ENCODE results near the gene FNBP1L. TPM values are rescaled to one million over a fixed set of nuclear protein-coding genes. Genes with fewer than 3 reads are reported as not detected.

FNBP1L gene
- total RNA-seq, 1 experiment from 2014 or later: 31.8 TPM

DNA sequence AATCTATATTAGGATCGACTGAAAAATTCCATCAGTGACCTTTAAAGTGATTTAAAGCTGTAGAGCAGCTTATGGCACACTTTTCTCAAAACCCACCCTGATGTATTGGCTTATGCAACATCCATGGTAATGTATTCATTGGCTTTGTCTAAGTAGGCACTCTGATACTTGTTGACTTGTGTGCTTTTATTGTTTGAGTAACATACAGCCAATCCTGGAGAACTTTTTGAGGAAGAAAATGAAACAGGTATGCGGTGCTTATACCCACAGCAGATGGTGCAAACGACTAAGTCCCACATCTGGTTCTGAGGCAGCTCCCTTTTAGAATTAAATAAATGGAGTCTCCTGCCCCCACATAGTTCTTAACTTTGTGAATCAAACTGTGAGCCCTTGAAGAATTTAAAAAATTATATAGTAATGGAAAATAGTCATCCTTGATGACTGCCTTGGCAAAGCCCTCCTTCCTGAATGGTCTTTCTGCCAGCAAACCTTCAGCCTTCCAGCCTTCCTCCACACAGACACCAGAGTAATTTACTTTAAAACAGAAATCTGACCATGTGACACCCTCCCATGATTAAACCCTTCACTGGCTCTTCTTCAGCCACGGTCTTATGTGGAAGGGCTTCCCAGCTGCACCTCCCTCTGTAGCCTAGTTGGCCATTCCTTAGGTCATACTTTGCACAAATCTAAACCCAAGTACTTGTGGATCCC lies 117.7 kb downstream of the FNBP1L start:
- Mint-ChIP-seq H3K27ac (ENCODE audit: low read depth, unreplicated experiment) (peak overlapping the region; percentile 73), H3K27me3 (ENCODE audit: insufficient read depth, unreplicated experiment) (no peaks in the 10 kb centered on the region), H3K36me3 (ENCODE audit: insufficient read depth, unreplicated experiment) (peaks cover 99% of the 10 kb centered on the region), H3K4me1 (ENCODE audit: insufficient read depth, unreplicated experiment) (peaks cover 9% of the 10 kb centered on the region), H3K9me3 (ENCODE audit: unreplicated experiment) (no peaks in the 10 kb centered on the region), H3K4me3 (ENCODE audit: unreplicated experiment) (no peak overlapping the region)
- DNase-seq (ENCODE audit: unreplicated experiment): no peak
- intact Hi-C loops (cut with micrococcal nuclease): loop anchor here (10.0 kb wide), 1 partner anchor 261 kb away; no protein-coding TSS in a partner anchor
- POLR2A ChIA-PET: interaction anchor here (0.6 kb wide), 1 partner anchor 99 kb away, joined by 3 read pairs; no protein-coding TSS in a partner anchor
- BruUV-seq (replicated peaks): no TSS peak
- CTCF ChIA-PET: interaction anchor here (0.8 to 1.0 kb wide), 2 partner anchors 11 to 153 kb away, joined by 3 to 4 read pairs; no protein-coding TSS in a partner anchor
- TF ChIP-seq, protein P1, sequence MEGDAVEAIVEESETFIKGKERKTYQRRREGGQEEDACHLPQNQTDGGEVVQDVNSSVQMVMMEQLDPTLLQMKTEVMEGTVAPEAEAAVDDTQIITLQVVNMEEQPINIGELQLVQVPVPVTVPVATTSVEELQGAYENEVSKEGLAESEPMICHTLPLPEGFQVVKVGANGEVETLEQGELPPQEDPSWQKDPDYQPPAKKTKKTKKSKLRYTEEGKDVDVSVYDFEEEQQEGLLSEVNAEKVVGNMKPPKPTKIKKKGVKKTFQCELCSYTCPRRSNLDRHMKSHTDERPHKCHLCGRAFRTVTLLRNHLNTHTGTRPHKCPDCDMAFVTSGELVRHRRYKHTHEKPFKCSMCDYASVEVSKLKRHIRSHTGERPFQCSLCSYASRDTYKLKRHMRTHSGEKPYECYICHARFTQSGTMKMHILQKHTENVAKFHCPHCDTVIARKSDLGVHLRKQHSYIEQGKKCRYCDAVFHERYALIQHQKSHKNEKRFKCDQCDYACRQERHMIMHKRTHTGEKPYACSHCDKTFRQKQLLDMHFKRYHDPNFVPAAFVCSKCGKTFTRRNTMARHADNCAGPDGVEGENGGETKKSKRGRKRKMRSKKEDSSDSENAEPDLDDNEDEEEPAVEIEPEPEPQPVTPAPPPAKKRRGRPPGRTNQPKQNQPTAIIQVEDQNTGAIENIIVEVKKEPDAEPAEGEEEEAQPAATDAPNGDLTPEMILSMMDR (IDR thresholded peaks at IDR 0.05; ENCODE audit: unreplicated experiment): no peak

DNA sequence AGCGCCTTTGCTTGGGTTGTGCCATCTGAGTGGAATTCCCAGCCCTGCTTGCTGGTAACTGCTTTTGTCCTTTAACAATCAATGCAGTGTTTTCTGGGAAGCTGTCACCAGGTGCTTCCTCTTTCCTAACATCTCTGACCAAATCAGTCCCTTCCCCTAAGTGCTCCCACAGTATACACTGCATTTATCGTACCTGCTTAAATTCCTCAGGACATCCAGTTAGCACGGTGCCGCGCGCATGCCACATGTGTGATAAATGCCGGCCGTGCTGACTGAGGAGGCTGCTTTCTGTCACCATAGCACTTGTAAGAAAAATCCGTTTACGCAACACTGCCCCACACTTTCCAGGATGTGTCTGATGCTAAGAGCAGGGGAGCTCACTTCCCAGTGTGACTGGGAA lies 118.3 kb downstream of the FNBP1L start:
- no TSS peak for BruUV-seq (replicated peaks)
- DNase-seq (ENCODE audit: unreplicated experiment): no peak
- Mint-ChIP-seq H3K9me3 (ENCODE audit: unreplicated experiment) (no peaks in the 10 kb centered on the region), H3K36me3 (ENCODE audit: insufficient read depth, unreplicated experiment) (peaks cover 99% of the 10 kb centered on the region), H3K27me3 (ENCODE audit: insufficient read depth, unreplicated experiment) (no peaks in the 10 kb centered on the region), H3K27ac (ENCODE audit: low read depth, unreplicated experiment) (peak overlapping the region; percentile 73), H3K4me3 (ENCODE audit: unreplicated experiment) (no peak overlapping the region), H3K4me1 (ENCODE audit: insufficient read depth, unreplicated experiment) (peaks cover 9% of the 10 kb centered on the region)
- TF ChIP-seq, protein P1 (IDR thresholded peaks at IDR 0.05; ENCODE audit: unreplicated experiment): no peak
- POLR2A ChIA-PET: interaction anchor here (3.2 kb wide), 1 partner anchor 10 kb away, joined by 11 read pairs; no protein-coding TSS in a partner anchor
- CTCF ChIA-PET: interaction anchor here (0.8 to 1.1 kb wide), 2 partner anchors 119 to 152 kb away, joined by 3 to 4 read pairs; no protein-coding TSS in a partner anchor
- intact Hi-C loops (cut with micrococcal nuclease): loop anchor here (10.0 kb wide), 1 partner anchor 261 kb away; no protein-coding TSS in a partner anchor

DNA sequence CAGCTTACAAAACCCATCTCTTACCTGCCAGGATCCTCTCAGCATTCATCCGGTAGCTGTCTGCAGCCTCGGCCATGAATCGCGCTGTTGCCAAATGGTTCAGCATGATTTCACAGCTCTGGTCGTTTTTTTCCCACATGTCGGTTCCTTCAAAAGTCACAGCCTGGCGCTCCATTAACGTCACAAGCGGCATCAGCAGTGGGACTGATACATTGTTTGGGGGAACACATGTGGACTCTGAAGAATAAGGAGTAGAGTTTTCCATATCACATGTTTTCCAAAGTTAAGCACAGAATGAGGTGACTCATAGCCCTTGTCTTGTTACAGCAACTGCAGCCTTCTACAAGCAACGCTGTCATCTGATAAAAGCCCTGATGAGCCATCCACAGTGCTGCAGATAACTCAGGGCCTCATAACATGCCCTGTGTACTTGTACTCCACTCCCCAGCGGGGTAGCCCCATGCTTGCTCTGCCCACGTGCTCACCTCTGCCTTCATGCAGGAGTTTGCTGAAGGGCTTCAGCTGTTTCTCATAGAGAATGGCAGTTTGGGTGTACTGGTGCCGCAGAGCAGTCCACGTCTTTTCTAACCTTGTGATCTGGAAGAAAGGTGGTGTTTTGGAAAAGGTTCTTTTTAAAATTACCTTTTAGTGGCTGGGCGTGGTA lies 119.5 kb downstream of the FNBP1L start:
- BruUV-seq (replicated peaks): no TSS peak
- Mint-ChIP-seq H3K27ac (ENCODE audit: low read depth, unreplicated experiment) (peak overlapping the region; percentile 73), H3K27me3 (ENCODE audit: insufficient read depth, unreplicated experiment) (no peaks in the 10 kb centered on the region), H3K9me3 (ENCODE audit: unreplicated experiment) (no peaks in the 10 kb centered on the region), H3K4me1 (ENCODE audit: insufficient read depth, unreplicated experiment) (peaks cover 9% of the 10 kb centered on the region), H3K4me3 (ENCODE audit: unreplicated experiment) (no peak overlapping the region), H3K36me3 (ENCODE audit: insufficient read depth, unreplicated experiment) (peaks cover 99% of the 10 kb centered on the region)
- intact Hi-C loops (cut with micrococcal nuclease): loop anchor here (10.0 kb wide), 1 partner anchor 263 kb away; no protein-coding TSS in a partner anchor
- TF ChIP-seq, protein P1 (IDR thresholded peaks at IDR 0.05; ENCODE audit: unreplicated experiment): no peak
- peak; percentile 48 for DNase-seq (ENCODE audit: unreplicated experiment)
- CTCF ChIA-PET: interaction anchor here (0.7 to 1.4 kb wide), 4 partner anchors 9 to 224 kb away, joined by 3 to 4 read pairs (median 4); no protein-coding TSS in a partner anchor
- POLR2A ChIA-PET: interaction anchor here (0.6 to 4.0 kb wide), 7 partner anchors 9 to 246 kb away, joined by 3 to 11 read pairs (median 7); no protein-coding TSS in a partner anchor

DNA sequence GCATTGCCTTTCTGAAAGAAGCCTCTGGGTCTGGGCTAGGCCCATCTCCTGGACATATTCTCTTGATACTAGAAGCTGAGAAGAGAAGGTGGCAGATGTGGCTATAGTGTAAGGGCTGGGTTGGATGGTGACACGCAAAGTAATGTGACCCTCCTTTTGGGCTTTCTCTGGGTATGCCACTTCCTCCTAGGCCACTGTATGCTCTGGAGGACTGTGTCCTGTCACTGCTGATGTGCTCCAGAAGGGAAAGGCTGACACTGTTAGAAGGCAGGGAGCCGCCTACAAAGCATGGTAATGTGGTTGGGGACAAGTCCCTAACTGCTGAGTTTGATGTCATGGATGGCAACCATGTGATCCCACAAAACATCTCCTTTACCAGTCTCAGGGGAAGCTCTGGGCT lies 121.6 kb downstream of the FNBP1L start:
- TF ChIP-seq, protein P1 (IDR thresholded peaks at IDR 0.05; ENCODE audit: unreplicated experiment): no peak
- ChIA-PET CTCF (interaction anchor here (0.7 to 2.1 kb wide), 6 partner anchors 12 to 275 kb away, joined by 3 to 6 read pairs (median 4); no protein-coding TSS in a partner anchor), POLR2A (interaction anchor here (2.1 to 4.0 kb wide), 4 partner anchors 7 to 244 kb away, joined by 8 to 11 read pairs (median 10); no protein-coding TSS in a partner anchor)
- intact Hi-C loops (cut with micrococcal nuclease): loop anchor here (10.0 kb wide), 1 partner anchor 265 kb away; no protein-coding TSS in a partner anchor
- Mint-ChIP-seq H3K4me3 (ENCODE audit: unreplicated experiment) (no peak overlapping the region), H3K36me3 (ENCODE audit: insufficient read depth, unreplicated experiment) (peaks cover 99% of the 10 kb centered on the region), H3K27me3 (ENCODE audit: insufficient read depth, unreplicated experiment) (no peaks in the 10 kb centered on the region), H3K9me3 (ENCODE audit: unreplicated experiment) (no peaks in the 10 kb centered on the region), H3K4me1 (ENCODE audit: insufficient read depth, unreplicated experiment) (peaks cover 15% of the 10 kb centered on the region), H3K27ac (ENCODE audit: low read depth, unreplicated experiment) (peak overlapping the region; percentile 54)
- no TSS peak for BruUV-seq (replicated peaks)
- no peak for DNase-seq (ENCODE audit: unreplicated experiment)

All from MCF 10A (cell line).